ENCODE measurements around the gene RPLP1.

DNA sequence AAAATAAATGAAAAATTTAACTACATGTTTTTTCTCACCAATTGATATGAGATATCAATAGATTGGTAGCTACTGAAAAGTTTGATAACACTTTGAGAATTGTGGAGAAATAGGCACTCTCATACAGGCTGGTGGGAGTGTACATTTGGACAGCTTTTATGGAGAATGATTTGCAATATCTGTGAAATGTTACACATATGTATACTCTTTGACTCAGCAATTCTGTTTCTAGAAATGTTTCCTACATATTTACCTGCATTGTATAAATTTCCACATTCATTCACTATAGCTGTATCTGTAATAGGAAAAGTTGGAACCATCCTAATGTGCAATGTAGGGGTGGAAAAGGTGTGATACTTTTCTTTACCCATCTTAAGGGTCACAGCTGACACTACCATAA, 40.3 kb upstream of the RPLP1 start:
- TF ChIP-seq, protein P1, sequence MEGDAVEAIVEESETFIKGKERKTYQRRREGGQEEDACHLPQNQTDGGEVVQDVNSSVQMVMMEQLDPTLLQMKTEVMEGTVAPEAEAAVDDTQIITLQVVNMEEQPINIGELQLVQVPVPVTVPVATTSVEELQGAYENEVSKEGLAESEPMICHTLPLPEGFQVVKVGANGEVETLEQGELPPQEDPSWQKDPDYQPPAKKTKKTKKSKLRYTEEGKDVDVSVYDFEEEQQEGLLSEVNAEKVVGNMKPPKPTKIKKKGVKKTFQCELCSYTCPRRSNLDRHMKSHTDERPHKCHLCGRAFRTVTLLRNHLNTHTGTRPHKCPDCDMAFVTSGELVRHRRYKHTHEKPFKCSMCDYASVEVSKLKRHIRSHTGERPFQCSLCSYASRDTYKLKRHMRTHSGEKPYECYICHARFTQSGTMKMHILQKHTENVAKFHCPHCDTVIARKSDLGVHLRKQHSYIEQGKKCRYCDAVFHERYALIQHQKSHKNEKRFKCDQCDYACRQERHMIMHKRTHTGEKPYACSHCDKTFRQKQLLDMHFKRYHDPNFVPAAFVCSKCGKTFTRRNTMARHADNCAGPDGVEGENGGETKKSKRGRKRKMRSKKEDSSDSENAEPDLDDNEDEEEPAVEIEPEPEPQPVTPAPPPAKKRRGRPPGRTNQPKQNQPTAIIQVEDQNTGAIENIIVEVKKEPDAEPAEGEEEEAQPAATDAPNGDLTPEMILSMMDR (IDR thresholded peaks at IDR 0.05) = no peak
- TF ChIP-seq POLR2A (IDR thresholded peaks at IDR 0.05) = no peak
